ENCODE data around the gene PLXNA3. TPM values are rescaled to one million over a fixed set of nuclear protein-coding genes. Genes with fewer than 3 reads are reported as not detected.
A peak's percentile ranks its signal among the peaks of the same experiment; 100 is the strongest.

Gene PLXNA3
- total and polyA plus RNA-seq, 2 donors from 2014 or later: 4.9 to 40.5 TPM

- no peak for DNase-seq
- Histone ChIP-seq H3K27me3 (ENCODE audit: control insufficient read depth, insufficient read depth, low read length) (no peaks in the 10 kb centered on the region), H3K4me1 (ENCODE audit: control insufficient read depth in 2 of 3, insufficient read depth in 2 of 3, low read depth in 1 of 3, low read length in 3 of 3) (peaks cover 0 to 5% (median 0%) of the 10 kb centered on the region in 3 donors), H3K36me3 (ENCODE audit: control insufficient read depth in 2 of 3, insufficient read depth in 3 of 3, low read length in 3 of 3) (peaks cover 0 to 2% (median 0%) of the 10 kb centered on the region in 3 donors), H3K4me3 (ENCODE audit: low read length in 3 of 3) (no peak overlapping the region), H3K27ac (ENCODE audit: low read depth in 2 of 2, low read length in 2 of 2) (no peak overlapping the region), H3K9me3 (ENCODE audit: control insufficient read depth in 2 of 3, insufficient read depth in 1 of 3, low read length in 3 of 3) (no peaks in the 10 kb centered on the region), H3K9ac (ENCODE audit: low read length in 3 of 3) (peak overlapping the region in 1 of 3 donors; percentile 26)
- intact Hi-C loops (cut with DNase I): no loop called here
- TF ChIP-seq, protein P1, sequence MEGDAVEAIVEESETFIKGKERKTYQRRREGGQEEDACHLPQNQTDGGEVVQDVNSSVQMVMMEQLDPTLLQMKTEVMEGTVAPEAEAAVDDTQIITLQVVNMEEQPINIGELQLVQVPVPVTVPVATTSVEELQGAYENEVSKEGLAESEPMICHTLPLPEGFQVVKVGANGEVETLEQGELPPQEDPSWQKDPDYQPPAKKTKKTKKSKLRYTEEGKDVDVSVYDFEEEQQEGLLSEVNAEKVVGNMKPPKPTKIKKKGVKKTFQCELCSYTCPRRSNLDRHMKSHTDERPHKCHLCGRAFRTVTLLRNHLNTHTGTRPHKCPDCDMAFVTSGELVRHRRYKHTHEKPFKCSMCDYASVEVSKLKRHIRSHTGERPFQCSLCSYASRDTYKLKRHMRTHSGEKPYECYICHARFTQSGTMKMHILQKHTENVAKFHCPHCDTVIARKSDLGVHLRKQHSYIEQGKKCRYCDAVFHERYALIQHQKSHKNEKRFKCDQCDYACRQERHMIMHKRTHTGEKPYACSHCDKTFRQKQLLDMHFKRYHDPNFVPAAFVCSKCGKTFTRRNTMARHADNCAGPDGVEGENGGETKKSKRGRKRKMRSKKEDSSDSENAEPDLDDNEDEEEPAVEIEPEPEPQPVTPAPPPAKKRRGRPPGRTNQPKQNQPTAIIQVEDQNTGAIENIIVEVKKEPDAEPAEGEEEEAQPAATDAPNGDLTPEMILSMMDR (IDR thresholded peaks at IDR 0.05; ENCODE audit: borderline replicate concordance, extremely low read depth, insufficient read depth): no peak
- no peak for FAIRE-seq
Measured at GRCh38 chrX:154426916-154427770, 30.9 kb upstream of the PLXNA3 start.

GRCh38 chrX:154428176-154429171, 29.6 kb upstream of the PLXNA3 start, which contains the start of gene ATP6AP1:
TSS of gene ATP6AP1 (plus strand) at chrX:154428677. CDS start at chrX:154428693, 16 bp downstream.
- H3K36me3 ChIP-seq (ENCODE audit: control insufficient read depth in 2 of 3, insufficient read depth in 3 of 3, low read length in 3 of 3): peaks cover 0 to 5% (median 2%) of the 10 kb centered on the region in 3 donors
- H3K4me1 ChIP-seq (ENCODE audit: control insufficient read depth in 2 of 3, insufficient read depth in 2 of 3, low read depth in 1 of 3, low read length in 3 of 3): peaks cover 0 to 5% (median 0%) of the 10 kb centered on the region in 3 donors
- DNase-seq: peak; percentile 93 to 97 (median 95)
- H3K27ac ChIP-seq (ENCODE audit: low read depth in 2 of 2, low read length in 2 of 2): peak within 1 kb of the TSS; percentile 71 to 89
- peak within 1 kb of the TSS; percentile 40 to 63 (median 41) for H3K9ac ChIP-seq (ENCODE audit: low read length in 3 of 3)
- no peaks in the 10 kb centered on the region for H3K9me3 ChIP-seq (ENCODE audit: control insufficient read depth in 2 of 3, insufficient read depth in 1 of 3, low read length in 3 of 3)
- H3K27me3 ChIP-seq (ENCODE audit: control insufficient read depth, insufficient read depth, low read length): no peaks in the 10 kb centered on the region
- intact Hi-C loops (cut with DNase I): no loop called here
- FAIRE-seq: peak; percentile 19
- TF ChIP-seq, protein P1 (IDR thresholded peaks at IDR 0.05; ENCODE audit: borderline replicate concordance, extremely low read depth, insufficient read depth): no peak
- H3K4me3 ChIP-seq (ENCODE audit: low read length in 3 of 3): peak within 1 kb of the TSS; percentile 58 to 75 (median 63)

DNA sequence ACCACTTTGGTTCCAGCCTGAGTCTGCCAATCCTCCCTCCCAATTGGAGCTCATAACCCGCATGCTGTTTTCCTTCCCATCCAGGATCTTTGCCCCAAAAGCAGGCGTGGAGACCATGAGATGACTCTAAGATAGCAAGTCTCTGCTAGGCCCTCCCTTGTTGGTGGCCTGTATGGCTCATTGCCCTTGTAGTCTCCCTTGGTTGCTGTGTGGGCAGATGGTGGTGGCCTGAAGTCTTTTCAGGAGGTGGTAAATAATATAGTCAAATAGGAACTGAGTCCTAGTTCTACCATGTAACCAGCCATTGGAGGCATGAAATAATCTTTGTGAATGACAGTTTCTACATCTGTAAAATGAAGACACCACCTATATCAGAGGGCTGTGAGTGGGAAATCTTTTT, 28.4 kb upstream of the PLXNA3 start:
- Histone ChIP-seq H3K27me3 (ENCODE audit: control insufficient read depth, insufficient read depth, low read length) (no peaks in the 10 kb centered on the region), H3K9me3 (ENCODE audit: control insufficient read depth in 2 of 3, insufficient read depth in 1 of 3, low read length in 3 of 3) (no peaks in the 10 kb centered on the region), H3K36me3 (ENCODE audit: control insufficient read depth in 2 of 3, insufficient read depth in 3 of 3, low read length in 3 of 3) (peaks cover 0 to 10% (median 2%) of the 10 kb centered on the region in 3 donors), H3K9ac (ENCODE audit: low read length in 3 of 3) (peak overlapping the region in 1 of 3 donors; percentile 63), H3K4me1 (ENCODE audit: control insufficient read depth in 2 of 3, insufficient read depth in 2 of 3, low read depth in 1 of 3, low read length in 3 of 3) (peaks cover 0 to 5% (median 0%) of the 10 kb centered on the region in 3 donors), H3K27ac (ENCODE audit: low read depth in 2 of 2, low read length in 2 of 2) (peak overlapping the region in 1 of 2 donors; percentile 9), H3K4me3 (ENCODE audit: low read length in 3 of 3) (peak overlapping the region; percentile 58 to 75 (median 63))
- intact Hi-C loops (cut with DNase I): no loop called here
- FAIRE-seq (no peak), DNase-seq (no peak)
- TF ChIP-seq, protein P1 (IDR thresholded peaks at IDR 0.05; ENCODE audit: borderline replicate concordance, extremely low read depth, insufficient read depth): no peak
